HL-60/S4 treated with phorbol 12-myristate 13-acetate at 8.2 ng/mL for 4 days and 3 days (cell line): Measurements from ENCODE around the gene TTC7B.

ENCODE experiments used
- in situ Hi-C: fragments of 300-500 bp; cut with MboI; formaldehyde crosslinking; loops from 2 replicates; pipeline ENCODE4 v1.15.0; 2022; ENCODE audit warnings: low sequenced_read_pairs

The TTC7B gene

GRCh38 chr14:90628825-90629224 lies 187.4 kb downstream of the TTC7B start:
- in situ Hi-C loops = no loop called here

GRCh38 chr14:90627478-90627877 lies 188.8 kb downstream of the TTC7B start:
- in situ Hi-C loops = no loop called here

DNA sequence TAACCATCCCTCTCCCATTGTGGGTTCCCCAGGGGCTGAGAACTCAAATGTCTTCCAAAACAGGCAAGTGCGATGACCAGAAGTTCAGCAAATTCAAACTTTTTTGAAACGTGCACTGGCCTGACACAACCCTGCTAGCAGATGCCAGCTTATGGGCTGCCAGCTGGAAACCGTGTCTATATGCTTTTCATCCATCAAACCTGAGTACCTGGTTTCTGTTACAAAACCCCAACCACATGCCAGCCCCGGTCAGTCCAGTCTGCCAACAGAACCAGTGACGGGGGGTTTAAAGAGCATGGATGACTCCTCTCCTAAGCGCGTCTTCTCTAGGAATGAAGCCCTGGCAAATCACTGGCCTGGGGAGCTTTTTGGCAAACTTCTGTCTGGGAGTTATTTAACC lies 189.7 kb downstream of the TTC7B start:
- in situ Hi-C loops = no loop called here

DNA sequence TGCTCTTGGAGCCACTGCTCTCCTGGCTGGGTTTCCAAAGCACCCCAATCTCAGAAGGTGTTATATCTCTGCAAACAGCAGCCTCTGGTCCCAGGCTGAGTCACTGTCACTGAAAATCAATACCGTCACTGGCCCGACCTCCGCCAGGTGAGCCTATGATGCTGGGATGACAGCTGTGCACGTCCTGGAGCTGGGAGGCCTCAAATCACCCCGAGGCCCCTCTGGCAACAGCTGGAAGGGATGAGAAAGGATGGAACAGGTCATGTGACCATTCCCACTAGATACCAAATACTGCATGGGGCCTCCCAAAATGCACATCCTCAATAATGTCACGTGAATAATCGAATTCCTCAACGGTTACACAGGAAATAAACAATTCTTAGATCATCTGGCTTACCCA lies 190.8 kb downstream of the TTC7B start:
- in situ Hi-C loops = no loop called here

GRCh38 chr14:90624732-90625400 lies 191.4 kb downstream of the TTC7B start:
- in situ Hi-C loops = no loop called here

DNA sequence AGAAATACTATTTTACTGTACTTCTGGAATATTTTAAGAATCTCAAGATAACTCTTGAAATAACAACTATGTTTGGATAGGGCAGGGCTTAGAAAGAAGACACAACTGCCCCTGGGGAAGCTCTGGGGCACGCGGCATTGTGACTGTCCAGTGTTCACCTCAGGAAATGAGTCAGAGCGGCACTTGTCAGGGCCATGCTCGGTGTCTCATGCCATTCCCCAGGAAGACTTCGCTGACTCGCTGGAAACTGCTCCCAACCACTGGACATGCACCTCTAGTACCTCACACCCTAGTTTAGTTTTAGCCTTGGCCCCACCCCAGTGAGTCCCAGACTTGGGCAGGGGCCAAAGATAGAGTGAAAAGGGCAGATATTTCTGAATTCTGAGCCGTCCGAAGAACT lies 192.0 kb downstream of the TTC7B start:
- in situ Hi-C loops = no loop called here

DNA sequence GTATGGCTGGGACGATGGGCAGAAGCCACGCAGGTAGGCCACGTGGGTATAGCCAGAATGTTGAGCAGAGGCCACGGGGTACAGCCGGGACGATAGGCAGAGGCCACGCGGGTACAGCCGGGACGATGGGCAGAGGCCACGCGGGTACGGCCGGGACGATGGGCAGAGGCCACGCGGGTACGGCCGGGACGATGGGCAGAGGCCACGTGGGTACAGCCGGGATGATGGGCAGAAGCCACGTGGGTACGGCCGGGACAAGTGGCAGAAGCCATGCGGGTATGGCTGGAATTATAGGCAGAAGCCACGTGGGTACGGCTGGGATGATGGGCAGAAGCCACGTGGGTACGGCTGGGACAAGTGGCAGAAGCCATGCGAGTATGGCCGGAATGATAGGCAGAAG lies 195.0 kb downstream of the TTC7B start:
- in situ Hi-C loops = no loop called here

DNA sequence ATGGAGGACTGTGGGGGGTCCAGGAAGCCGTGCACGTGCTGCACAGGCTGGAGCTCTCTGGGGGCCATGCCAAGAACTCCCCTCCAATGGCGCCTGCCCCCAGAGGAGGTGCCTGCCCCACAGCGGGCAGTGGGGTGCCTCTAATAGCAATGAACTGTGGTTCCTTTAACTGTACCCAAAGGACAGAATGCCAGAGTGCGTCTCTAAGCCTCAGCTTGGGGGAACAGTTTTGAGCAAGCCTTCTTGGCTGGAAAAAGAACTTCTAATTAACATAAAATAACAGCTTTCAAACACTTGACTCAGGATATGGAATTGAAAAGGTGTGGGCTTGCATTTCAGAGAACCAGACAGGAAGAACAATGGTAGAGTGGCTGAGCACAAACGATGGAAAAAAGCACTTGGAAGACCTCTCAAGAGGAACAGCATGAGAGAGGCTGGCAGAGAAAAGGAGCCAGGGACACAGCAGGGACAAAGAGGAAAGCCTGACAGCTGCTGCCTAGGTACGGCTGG lies 195.6 kb downstream of the TTC7B start:
- in situ Hi-C loops = no loop called here

DNA sequence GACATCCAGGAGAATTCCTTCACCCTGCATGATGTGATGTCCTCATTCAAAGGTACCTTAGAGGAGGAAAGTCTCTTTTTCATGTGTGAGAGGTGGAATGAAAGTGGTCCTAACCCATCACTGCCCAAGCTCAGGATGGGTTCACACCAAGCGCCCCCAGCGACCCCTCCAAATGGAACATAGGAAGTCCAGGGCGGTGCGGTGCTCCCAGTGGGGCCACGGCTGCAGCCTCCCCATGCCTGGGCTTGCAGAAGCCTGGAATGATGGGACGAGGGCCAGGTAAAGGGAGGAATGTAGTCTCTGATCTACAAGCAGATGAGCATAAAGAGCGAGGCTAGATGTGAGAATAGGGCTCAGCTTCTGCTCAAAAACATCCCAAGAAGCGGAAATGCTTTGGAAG lies 196.3 kb downstream of the TTC7B start:
- in situ Hi-C loops = no loop called here

GRCh38 chr14:90617961-90618360 lies 198.3 kb downstream of the TTC7B start:
- in situ Hi-C loops = no loop called here

DNA sequence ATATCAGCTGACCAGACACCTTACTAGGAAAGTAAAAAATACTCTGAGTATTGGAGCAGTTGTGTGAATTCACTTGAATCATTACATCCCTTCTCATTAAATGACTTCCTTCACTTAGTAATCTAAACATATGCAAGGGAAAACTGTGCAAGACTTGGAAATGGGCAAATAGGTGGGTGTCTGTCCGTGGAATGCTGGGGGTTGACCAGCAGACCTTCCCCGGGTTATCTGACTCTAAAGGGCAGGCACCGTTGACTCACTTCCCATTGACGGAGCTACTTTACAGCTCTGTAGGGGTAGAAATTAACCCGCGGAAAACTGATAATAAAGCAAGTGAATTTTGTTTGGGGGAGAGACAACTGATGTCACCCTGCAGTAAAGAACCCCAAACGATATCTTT lies 199.3 kb downstream of the TTC7B start:
- in situ Hi-C loops = no loop called here

GRCh38 chr14:90616313-90616712 lies 199.9 kb downstream of the TTC7B start:
- in situ Hi-C loops = no loop called here

GRCh38 chr14:90615517-90616060 lies 200.6 kb downstream of the TTC7B start:
- in situ Hi-C loops = no loop called here

DNA sequence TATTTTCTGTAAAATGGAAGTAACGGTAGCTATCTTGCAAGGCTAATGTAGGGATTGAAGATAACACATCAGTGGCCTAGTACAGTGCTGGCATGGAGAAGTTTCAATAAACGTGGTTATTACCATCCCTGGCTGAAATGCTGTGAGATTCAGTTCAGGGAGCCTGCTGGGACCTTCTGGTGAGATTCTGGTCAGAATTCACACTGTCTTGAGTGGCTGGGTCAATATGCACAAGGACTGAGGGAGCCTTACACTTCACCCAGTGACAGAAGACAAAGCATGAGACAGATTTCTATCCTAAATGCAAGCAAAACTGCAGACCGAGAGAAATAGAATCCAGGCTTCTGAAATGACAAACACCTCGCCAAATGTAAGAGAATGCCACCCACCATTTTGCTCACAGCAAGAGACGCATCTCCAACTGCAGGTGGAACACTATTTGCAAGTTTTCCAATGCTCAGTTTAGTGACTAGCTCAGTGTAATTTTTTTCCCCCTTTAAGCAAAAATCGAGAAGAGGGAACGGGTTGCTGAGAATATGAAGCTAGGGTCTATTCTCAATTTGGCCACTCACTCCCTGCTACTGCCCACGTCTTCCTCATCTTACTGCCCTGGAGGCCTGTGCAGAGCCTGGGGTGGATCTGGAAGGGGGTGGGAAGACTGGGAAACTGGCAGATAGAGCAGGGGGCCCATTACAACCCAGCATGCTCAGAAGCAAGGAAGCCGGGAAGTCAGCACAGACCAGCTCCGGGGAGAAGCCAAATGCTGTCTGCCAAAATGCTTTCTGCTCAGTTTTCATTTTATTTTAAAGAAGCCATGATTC lies 201.3 kb downstream of the TTC7B start:
- in situ Hi-C loops = no loop called here

DNA sequence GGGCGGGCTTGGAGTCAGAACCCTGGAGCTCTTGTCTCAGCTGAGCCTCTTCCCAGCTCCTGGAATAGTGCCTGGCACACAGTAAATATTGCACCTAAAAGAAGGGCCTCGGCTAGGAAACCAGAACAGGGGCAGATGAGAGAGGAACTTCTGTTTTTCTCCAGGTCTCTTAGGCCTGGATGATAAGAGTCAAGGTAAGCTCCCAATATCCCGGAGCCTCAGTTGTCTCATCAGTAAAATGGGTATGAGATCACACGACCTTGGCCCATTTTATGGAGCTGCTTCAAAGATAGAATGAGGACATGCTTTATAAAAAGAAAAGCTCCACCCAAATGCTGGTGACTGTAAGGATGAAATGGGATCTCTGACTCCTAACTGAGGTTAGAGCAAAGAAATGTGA lies 202.2 kb downstream of the TTC7B start:
- in situ Hi-C loops = no loop called here

- in situ Hi-C loops = no loop called here
These were observed 202.8 kb downstream of the TTC7B start for GRCh38 chr14:90613453-90613852.

GRCh38 chr14:90612801-90613200 lies 203.4 kb downstream of the TTC7B start:
- in situ Hi-C loops = no loop called here

DNA sequence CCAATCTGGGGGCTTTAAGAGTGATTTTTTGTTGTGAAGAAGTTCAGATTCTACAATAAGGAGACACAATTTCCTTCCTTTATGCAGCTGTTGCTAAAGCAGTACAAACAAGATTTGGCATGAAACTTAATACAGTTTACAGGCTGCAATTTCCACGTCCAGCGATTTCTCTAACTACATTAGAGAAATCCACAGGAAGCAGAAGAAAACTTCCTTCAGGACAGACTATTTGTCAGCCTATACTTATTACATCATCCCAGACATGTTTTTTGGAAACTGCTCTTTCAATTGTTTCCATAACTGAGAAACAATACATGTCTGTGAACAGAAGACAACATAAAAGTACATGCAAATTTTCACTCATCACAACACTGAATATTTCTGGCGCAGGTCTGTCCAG lies 204.3 kb downstream of the TTC7B start:
- in situ Hi-C loops = no loop called here

DNA sequence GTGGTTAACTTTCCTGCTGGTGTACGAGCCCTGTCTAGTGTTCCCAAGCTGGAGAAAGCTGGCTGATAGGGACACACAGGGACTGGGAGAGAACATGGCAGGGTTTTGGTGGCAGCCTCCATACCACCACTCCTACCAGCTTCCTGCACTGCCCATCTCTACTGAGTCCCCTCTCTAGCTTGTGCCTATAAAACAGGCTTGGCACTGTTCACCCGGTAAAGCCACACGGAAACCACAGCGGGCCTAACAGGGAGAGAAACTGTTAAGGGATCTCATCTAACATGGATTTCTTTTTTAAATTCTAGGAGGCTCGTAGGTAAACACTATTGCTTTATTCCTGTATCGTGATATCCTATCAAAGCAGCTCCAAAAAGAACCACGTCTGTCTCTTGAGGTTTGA lies 204.7 kb downstream of the TTC7B start:
- in situ Hi-C loops = no loop called here

- in situ Hi-C loops = no loop called here
These were observed 205.7 kb downstream of the TTC7B start for GRCh38 chr14:90610346-90611040.

DNA sequence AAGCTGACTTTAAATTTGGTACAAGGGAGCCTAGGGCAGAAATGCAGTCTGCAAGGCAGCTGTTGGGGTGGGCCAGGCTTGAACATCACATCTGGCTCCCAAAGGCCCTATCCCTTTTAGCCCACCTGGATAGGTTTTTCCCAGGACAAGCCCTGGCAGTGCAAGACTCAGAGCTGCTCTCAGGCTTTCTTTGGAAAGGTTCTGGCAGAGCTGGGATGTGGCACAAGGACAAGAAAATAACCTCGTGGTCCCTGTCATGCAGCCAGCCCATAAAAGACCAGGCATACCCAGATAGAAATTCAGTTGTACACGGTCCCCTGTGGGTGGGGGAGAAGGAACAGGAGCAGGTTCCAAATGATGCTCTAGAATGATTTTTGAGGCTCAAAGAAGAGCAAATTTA lies 206.9 kb downstream of the TTC7B start:
- in situ Hi-C loops = no loop called here
